HPDE6-E6E7 (cell line): ENCODE results near the gene GZMH.
A peak's percentile ranks its signal among the peaks of the same experiment; 100 is the strongest.
"Not testable (repeated sequence)": the region's sequence is repeated elsewhere in the genome, so short reads cannot be mapped to it uniquely, and the experiment has no call there.

Source experiments
- DNase-seq: peaks from one replicate; pipeline ENCODE4 v3.0.0; 2011; ENCODE audit warnings: missing footprints; ENCODE audit errors: extremely low spot score

The GZMH gene

GRCh38 chr14:24595073-24595808, 14.2 kb downstream of the GZMH start:
- no peak for DNase-seq

- DNase-seq = not testable (repeated sequence)
Observed at GRCh38 chr14:24591004-24591403, 18.5 kb downstream of the GZMH start.

- not testable (repeated sequence) for DNase-seq
Observed at GRCh38 chr14:24584402-24584801, 25.1 kb downstream of the GZMH start.

- DNase-seq = no peak
Observed at GRCh38 chr14:24578558-24578957, 30.9 kb downstream of the GZMH start.

GRCh38 chr14:24576771-24577170, 32.7 kb downstream of the GZMH start:
- no peak for DNase-seq

GRCh38 chr14:24576182-24576581, 33.3 kb downstream of the GZMH start, which contains the start of gene CTSG:
Gene CTSG, minus strand, starts transcription at chr14:24576250. Its CDS starts 27 bp downstream, at chr14:24576223.
- no peak for DNase-seq

- no peak for DNase-seq
Observed at GRCh38 chr14:24574206-24574774, 35.2 kb downstream of the GZMH start.

GRCh38 chr14:24566318-24566717, 43.2 kb downstream of the GZMH start:
- no peak for DNase-seq

- no peak for DNase-seq
Observed at GRCh38 chr14:24565766-24566165, 43.7 kb downstream of the GZMH start.

GRCh38 chr14:24563505-24563904, 46.0 kb downstream of the GZMH start:
- no peak for DNase-seq

- DNase-seq = peak; percentile 52
Observed at GRCh38 chr14:24556756-24557155, 52.7 kb downstream of the GZMH start.
